ENCODE data around the gene GTF2IRD1.

GRCh38 chr7:74479066-74479781 is 25.5 kb downstream of the GTF2IRD1 start:
- TF ChIP-seq, protein P1, sequence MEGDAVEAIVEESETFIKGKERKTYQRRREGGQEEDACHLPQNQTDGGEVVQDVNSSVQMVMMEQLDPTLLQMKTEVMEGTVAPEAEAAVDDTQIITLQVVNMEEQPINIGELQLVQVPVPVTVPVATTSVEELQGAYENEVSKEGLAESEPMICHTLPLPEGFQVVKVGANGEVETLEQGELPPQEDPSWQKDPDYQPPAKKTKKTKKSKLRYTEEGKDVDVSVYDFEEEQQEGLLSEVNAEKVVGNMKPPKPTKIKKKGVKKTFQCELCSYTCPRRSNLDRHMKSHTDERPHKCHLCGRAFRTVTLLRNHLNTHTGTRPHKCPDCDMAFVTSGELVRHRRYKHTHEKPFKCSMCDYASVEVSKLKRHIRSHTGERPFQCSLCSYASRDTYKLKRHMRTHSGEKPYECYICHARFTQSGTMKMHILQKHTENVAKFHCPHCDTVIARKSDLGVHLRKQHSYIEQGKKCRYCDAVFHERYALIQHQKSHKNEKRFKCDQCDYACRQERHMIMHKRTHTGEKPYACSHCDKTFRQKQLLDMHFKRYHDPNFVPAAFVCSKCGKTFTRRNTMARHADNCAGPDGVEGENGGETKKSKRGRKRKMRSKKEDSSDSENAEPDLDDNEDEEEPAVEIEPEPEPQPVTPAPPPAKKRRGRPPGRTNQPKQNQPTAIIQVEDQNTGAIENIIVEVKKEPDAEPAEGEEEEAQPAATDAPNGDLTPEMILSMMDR (IDR thresholded peaks at IDR 0.05), result no peak
- TF ChIP-seq POLR2A (IDR thresholded peaks at IDR 0.05), result no peak
